ENCODE results near the gene DRAP1. TPM values are rescaled to one million over a fixed set of nuclear protein-coding genes. Genes with fewer than 3 reads are reported as not detected.

DRAP1 gene, protein sequence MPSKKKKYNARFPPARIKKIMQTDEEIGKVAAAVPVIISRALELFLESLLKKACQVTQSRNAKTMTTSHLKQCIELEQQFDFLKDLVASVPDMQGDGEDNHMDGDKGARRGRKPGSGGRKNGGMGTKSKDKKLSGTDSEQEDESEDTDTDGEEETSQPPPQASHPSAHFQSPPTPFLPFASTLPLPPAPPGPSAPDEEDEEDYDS
- total RNA-seq (2012; rRNA removed): 479 and 497 TPM in 2 replicates

DNA sequence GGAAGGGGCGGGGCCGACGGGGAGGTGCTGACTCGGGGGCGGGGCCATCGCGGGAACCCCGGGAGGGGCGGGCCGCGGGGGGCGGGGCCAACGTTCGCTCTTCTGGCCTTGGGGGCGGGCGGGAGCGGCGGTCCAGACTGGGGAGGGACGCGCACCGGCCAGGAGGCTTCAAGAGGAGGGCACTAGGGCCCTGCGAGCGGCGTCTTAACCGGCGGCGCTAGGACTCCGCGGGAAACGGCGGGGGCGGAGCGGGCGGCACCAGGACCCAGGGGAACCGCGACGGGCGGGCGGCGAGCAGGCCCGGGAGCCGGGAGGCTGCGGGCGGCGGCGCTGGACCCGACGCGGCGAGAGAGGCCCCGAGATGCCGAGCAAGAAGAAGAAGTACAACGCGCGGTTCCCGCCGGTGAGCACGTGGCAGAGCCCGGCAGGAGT, at the start of gene DRAP1:
DRAP1 (plus strand) TSS at position 286 of the 432 bp plus-strand sequence; CDS start at position 362, 76 bp downstream.
- Histone ChIP-seq H3K27me3 (ENCODE audit: control insufficient read depth, insufficient read depth, low read length) (no peaks in the 10 kb centered on the region), H3K9ac (ENCODE audit: low read depth, low read length) (peak within 1 kb of the TSS; percentile 98), H3K4me2 (ENCODE audit: low read length) (peak within 1 kb of the TSS; percentile 95), H3K9me3 (replicated peaks; ENCODE audit: low read length) (no peaks in the 10 kb centered on the region), H3K36me3 (ENCODE audit: insufficient read depth, low read length) (peaks cover 47% of the 10 kb centered on the region), H3K4me1 (ENCODE audit: control insufficient read depth, insufficient read depth, low read length) (peaks cover 55% of the 10 kb centered on the region), H3K4me3 (ENCODE audit: low read length) (peak within 1 kb of the TSS; percentile 93)

DNA sequence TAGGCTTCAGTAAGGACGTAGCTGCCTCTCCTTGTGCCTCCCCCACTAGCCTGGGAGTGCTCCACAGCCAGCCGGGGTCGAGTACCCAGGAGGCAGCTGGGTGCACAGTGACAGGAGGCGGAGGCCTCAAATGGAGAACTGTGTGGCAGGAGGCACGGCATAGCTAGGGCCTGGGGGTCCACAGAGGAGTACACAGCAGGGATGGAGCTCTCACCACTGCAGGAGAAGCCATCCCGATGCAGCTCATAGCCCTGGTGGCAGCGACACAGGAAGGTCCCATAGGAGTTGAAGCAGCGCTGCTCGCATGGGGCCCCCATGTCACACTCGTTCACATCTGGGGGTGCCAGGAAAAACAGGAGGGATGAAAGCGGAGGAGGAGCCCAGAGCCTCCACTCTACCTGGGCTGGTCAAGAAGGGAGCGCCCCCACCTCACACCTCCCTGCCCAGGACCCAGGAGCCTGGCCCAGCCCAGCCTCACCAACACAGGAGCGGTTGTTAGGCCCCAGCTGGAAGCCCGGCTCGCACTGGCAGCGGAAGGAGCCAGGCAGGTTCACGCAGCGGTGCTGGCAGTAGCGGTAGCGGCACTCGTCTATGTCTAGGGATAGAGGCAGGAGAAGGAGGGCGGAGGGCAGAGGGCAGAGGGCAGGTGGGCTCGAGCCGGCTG, 49.5 kb upstream of the DRAP1 start:
- no peaks in the 10 kb centered on the region for H3K9me3 ChIP-seq (replicated peaks; ENCODE audit: low read length)
- H3K4me2 ChIP-seq (ENCODE audit: low read length): peak overlapping the region; percentile 93
- no peaks in the 10 kb centered on the region for H3K27me3 ChIP-seq (ENCODE audit: control insufficient read depth, insufficient read depth, low read length)
- peaks cover 26% of the 10 kb centered on the region for H3K4me1 ChIP-seq (ENCODE audit: control insufficient read depth, insufficient read depth, low read length)
- H3K4me3 ChIP-seq (ENCODE audit: low read length): no peak overlapping the region
- no peak overlapping the region for H3K9ac ChIP-seq (ENCODE audit: low read depth, low read length)
- H3K36me3 ChIP-seq (ENCODE audit: insufficient read depth, low read length): peaks cover 61% of the 10 kb centered on the region

DNA sequence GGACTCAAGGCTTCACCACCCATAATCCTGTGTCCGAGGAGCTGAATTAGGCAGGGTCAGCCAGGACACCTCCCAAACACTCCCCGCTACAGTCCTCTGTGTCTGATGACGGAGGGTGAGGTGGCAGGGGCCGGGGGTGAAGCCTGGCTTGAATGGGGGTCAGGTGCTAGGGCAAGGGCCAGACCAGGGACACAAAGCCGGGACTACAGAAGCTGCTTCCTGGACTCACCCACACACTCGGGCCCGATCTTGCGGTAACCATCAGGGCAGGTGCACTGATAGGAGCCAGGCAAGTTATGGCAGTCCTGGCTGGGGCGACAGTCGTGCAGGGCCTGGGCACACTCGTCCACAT, 48.9 kb upstream of the DRAP1 start:
- Histone ChIP-seq H3K4me1 (ENCODE audit: control insufficient read depth, insufficient read depth, low read length) (peaks cover 26% of the 10 kb centered on the region), H3K4me2 (ENCODE audit: low read length) (peak overlapping the region; percentile 93), H3K27me3 (ENCODE audit: control insufficient read depth, insufficient read depth, low read length) (no peaks in the 10 kb centered on the region), H3K36me3 (ENCODE audit: insufficient read depth, low read length) (peaks cover 56% of the 10 kb centered on the region), H3K9ac (ENCODE audit: low read depth, low read length) (peak overlapping the region; percentile 92), H3K9me3 (replicated peaks; ENCODE audit: low read length) (no peaks in the 10 kb centered on the region), H3K4me3 (ENCODE audit: low read length) (no peak overlapping the region)

DNA sequence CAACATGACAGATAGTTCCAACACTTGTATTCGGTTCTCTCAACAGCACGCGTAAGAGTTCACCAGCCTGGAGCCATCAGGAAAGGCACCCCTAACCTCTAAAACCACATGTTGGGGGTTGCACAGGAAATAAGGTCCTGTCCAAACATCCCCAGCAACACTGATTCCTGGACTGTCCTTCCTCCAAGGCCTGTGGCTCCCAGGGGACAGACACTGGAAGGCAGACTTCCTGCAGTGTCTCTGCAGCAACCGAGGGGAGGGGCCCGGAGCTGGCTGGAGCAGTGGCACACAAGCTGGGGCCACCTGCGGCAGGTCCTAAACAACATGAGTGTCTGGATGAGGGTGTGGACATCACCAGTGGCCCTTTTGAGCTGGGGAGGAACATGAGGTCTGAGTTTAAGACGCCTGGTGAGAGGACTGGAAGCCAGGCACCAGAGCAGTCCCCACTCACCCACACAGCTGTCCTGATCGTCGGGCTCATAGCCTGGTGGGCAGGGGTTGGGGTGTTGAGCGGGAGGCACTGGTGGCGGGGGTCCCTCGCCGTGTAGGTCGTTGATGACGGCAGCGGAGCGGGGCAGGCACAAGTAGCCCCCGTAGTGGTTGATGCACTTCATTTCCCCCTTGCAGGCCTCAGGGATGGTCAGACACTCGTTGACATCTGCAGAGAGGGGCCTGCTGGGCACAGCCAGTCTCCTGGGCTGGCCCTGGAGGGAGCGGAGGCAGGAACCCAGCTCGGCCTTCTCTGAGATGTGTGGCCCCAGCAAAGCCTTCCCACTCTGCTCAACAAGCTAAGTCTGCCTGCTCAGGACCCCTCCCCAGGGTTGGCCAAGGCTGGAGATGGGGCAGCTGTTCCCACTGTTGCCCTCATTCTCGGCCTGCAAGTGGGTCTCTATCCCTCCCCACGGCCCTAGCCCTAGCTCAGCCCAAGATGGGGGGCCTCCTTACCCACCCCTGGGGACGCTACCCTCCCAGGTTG, 48.2 kb upstream of the DRAP1 start:
- no peaks in the 10 kb centered on the region for H3K9me3 ChIP-seq (replicated peaks; ENCODE audit: low read length)
- H3K4me1 ChIP-seq (ENCODE audit: control insufficient read depth, insufficient read depth, low read length): peaks cover 26% of the 10 kb centered on the region
- peak overlapping the region; percentile 81 for H3K4me3 ChIP-seq (ENCODE audit: low read length)
- H3K27me3 ChIP-seq (ENCODE audit: control insufficient read depth, insufficient read depth, low read length): no peaks in the 10 kb centered on the region
- peak overlapping the region; percentile 92 for H3K9ac ChIP-seq (ENCODE audit: low read depth, low read length)
- peak overlapping the region; percentile 93 for H3K4me2 ChIP-seq (ENCODE audit: low read length)
- peaks cover 49% of the 10 kb centered on the region for H3K36me3 ChIP-seq (ENCODE audit: insufficient read depth, low read length)

DNA sequence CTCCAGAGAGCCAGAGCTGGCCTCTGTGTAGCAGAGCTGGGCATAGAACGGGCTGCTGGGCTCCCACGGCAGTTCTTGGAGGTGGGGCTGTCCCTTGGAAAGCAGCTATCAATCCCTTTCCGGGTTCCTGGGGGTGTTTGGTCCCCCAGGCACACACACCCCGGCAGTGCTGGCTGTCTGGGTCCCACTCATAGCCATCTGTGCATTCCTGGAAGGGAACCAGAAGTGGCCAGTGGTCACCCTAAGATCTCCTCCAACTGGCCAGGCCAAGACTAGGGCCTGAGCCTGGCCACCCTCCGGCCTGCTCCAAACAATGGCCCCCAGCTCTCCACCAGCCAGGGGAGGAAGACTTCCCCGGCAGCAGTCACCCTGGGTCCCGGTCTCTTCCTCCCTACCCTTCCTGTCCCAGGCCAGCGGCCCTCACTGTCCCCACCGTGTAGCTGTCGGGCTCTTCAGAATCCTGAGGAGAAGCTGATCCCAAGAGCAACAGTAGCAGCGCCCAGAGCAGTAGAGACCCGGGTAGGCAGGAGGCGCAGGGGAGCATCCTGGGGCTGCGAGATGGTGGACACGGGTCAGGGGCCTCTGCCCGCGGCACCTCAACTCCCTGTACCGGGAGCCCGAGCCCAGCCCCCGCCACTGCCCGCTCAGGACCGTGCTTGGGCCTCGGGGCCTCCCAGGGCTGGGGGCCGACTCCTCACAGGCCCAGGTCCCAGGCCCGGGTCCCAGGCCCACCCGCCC, 47.2 kb upstream of the DRAP1 start:
- Histone ChIP-seq H3K27me3 (ENCODE audit: control insufficient read depth, insufficient read depth, low read length) (no peaks in the 10 kb centered on the region), H3K9ac (ENCODE audit: low read depth, low read length) (peak overlapping the region; percentile 92), H3K9me3 (replicated peaks; ENCODE audit: low read length) (no peaks in the 10 kb centered on the region), H3K4me1 (ENCODE audit: control insufficient read depth, insufficient read depth, low read length) (peaks cover 26% of the 10 kb centered on the region), H3K4me3 (ENCODE audit: low read length) (peak overlapping the region; percentile 81), H3K4me2 (ENCODE audit: low read length) (peak overlapping the region; percentile 93), H3K36me3 (ENCODE audit: insufficient read depth, low read length) (peaks cover 43% of the 10 kb centered on the region)

DNA sequence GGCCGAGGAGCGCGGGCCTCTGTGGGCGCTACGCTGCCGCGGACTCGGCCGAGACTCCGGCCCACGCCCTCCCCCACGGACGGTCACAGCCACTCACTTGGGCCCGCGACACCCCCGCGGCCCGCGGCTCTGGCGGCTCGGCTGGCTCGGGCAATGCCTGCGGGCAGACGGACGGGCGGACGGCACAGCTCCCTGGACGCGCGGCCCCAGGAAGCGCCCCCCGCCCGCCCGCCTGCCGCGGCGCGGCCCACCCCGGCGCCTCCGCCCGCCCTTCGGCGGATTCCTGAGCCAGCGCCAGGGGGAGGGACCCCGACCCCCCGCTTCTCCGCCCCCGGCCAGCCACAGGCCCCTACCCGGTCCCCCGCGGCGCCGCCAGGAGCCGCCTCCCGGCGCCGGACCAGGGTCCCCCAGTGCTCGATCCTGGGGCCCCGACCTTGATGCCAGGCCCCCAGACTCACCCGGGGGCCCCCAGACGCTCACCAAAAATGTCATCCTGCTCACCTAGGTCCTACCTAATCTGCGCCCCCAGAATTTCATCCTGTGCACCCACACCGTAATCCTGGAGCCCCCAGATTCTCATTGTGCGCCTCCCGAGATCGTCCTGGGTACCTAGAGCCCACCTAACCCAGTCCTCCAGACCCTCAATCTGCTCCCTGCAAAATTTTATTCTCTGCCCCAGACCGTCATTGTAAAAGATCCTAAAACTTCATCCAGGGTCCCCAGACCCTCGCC, 46.5 kb upstream of the DRAP1 start, which contains the start of gene EFEMP2:
EFEMP2 (minus strand) TSS at position 215 of the 732 bp plus-strand sequence. CDS start 446 bp downstream, outside the sequence.
- Histone ChIP-seq H3K36me3 (ENCODE audit: insufficient read depth, low read length) (peaks cover 35% of the 10 kb centered on the region), H3K9ac (ENCODE audit: low read depth, low read length) (peak within 1 kb of the TSS; percentile 92), H3K4me2 (ENCODE audit: low read length) (peak within 1 kb of the TSS; percentile 93), H3K4me1 (ENCODE audit: control insufficient read depth, insufficient read depth, low read length) (peaks cover 26% of the 10 kb centered on the region), H3K9me3 (replicated peaks; ENCODE audit: low read length) (no peaks in the 10 kb centered on the region), H3K4me3 (ENCODE audit: low read length) (peak within 1 kb of the TSS; percentile 81), H3K27me3 (ENCODE audit: control insufficient read depth, insufficient read depth, low read length) (no peaks in the 10 kb centered on the region)

DNA sequence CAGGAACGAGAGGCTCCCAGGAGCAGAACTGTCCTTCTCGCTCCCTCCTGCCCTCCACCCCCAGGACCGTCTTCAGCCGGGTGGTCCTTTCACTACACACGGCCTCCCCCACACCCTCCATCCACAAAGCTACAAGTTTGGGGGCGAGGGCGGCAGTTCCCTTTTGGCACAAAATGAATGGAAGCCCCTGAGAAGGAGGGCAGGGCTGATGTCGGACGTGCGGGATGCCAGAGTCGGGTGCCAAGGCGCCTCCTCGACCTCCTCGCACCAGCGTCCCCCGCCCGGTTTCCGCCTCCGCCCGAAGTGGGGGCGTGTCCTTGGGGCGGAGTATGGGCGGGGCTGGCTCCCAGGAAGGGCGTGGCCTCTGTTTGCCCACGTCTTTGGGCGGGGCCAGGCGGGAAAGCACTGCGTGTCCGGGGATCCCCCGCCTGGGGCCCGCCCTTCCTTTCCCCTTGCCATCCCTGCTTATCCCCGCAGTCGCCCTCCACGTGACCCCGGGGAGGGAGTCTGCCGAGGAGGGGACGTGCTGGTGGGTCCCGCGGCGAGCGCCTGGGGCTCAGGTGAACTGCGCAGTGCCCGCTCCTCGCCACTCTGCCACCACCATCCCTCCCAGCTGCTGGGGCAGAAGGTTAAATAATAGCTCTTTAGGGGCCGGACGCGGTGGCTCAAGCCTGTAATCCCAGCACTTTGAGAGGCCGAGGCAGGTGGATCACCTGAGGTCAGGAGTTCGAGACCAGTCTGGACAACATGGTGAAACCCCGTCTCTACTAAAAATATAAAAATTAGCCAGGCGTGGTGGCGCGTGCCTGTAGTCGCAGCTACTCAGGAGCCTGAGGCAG, 45.7 kb upstream of the DRAP1 start:
- no peaks in the 10 kb centered on the region for H3K27me3 ChIP-seq (ENCODE audit: control insufficient read depth, insufficient read depth, low read length)
- H3K9ac ChIP-seq (ENCODE audit: low read depth, low read length): peak overlapping the region; percentile 92
- H3K36me3 ChIP-seq (ENCODE audit: insufficient read depth, low read length): peaks cover 27% of the 10 kb centered on the region
- peaks cover 26% of the 10 kb centered on the region for H3K4me1 ChIP-seq (ENCODE audit: control insufficient read depth, insufficient read depth, low read length)
- peak overlapping the region; percentile 93 for H3K4me2 ChIP-seq (ENCODE audit: low read length)
- peak overlapping the region; percentile 81 for H3K4me3 ChIP-seq (ENCODE audit: low read length)
- H3K9me3 ChIP-seq (replicated peaks; ENCODE audit: low read length): no peaks in the 10 kb centered on the region

DNA sequence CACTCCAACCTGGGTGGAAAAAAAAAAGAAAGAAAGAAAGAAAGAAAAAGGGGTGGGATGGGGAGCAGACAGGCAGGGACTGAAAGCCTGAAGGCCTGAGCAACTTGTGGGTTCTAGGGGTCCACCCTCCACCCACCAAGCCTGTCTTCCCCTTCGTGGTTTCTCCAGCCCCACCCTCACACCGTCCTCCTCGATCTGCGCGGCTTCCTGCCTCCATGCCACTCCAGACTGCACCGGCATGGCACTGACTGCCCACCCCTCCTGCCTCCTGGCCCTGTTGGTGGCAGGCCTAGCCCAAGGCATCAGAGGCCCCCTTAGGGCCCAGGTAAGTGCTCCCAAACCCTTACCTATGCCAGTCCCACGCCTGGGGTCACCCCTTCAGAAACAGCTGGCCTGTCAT, 39.6 kb upstream of the DRAP1 start, which contains the start of gene CTSW:
CTSW (plus strand) TSS at position 221 of the 400 bp plus-strand sequence; CDS start at position 239, 18 bp downstream.
- H3K4me3 ChIP-seq (ENCODE audit: low read length): no peak within 1 kb of the TSS
- H3K4me1 ChIP-seq (ENCODE audit: control insufficient read depth, insufficient read depth, low read length): peaks cover 10% of the 10 kb centered on the region
- peaks cover 32% of the 10 kb centered on the region for H3K36me3 ChIP-seq (ENCODE audit: insufficient read depth, low read length)
- no peak within 1 kb of the TSS for H3K4me2 ChIP-seq (ENCODE audit: low read length)
- H3K9ac ChIP-seq (ENCODE audit: low read depth, low read length): no peak within 1 kb of the TSS
- H3K9me3 ChIP-seq (replicated peaks; ENCODE audit: low read length): no peaks in the 10 kb centered on the region
- no peaks in the 10 kb centered on the region for H3K27me3 ChIP-seq (ENCODE audit: control insufficient read depth, insufficient read depth, low read length)

DNA sequence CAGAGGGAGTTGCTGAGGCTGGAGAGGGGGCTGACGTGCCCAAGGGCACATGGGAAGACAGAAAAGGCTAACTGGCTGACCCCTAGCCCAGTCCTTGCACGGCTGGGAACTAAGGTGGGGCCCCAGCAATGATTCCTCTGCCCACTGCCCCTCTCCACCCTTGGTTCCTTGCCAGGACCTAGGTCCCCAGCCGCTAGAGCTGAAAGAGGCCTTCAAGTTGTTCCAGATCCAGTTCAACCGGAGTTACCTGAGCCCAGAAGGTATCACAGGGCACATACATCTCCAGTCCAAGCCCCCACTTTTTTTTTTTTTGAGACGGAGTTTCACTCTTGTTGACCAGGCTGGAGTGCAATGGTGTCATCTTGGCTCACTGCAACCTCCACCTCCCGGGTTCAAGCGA, 39.2 kb upstream of the DRAP1 start:
- no peak overlapping the region for H3K4me3 ChIP-seq (ENCODE audit: low read length)
- no peak overlapping the region for H3K4me2 ChIP-seq (ENCODE audit: low read length)
- peaks cover 14% of the 10 kb centered on the region for H3K4me1 ChIP-seq (ENCODE audit: control insufficient read depth, insufficient read depth, low read length)
- no peaks in the 10 kb centered on the region for H3K27me3 ChIP-seq (ENCODE audit: control insufficient read depth, insufficient read depth, low read length)
- no peaks in the 10 kb centered on the region for H3K9me3 ChIP-seq (replicated peaks; ENCODE audit: low read length)
- H3K9ac ChIP-seq (ENCODE audit: low read depth, low read length): no peak overlapping the region
- peaks cover 35% of the 10 kb centered on the region for H3K36me3 ChIP-seq (ENCODE audit: insufficient read depth, low read length)

Measured in skeletal muscle satellite cell (primary cell).